ENCODE results near the gene IL17REL. TPM values are rescaled to one million over a fixed set of nuclear protein-coding genes. Genes with fewer than 3 reads are reported as not detected.

The IL17REL gene
- total and polyA plus RNA-seq, 2 of the 13 experiments (the other 11 are each of a cell fraction or from before 2014, with no cell fraction given), result not detected

GRCh38 chr22:49958931-49959781 lies 53.4 kb downstream of the IL17REL start (continued):
- TF ChIP-seq THAP9 (CRISPR knock-in tag; IDR thresholded peaks at IDR 0.05; ENCODE audit: borderline replicate concordance) (peak; percentile 34; the same call in 1 of the 2 replicates), AGO1 (IDR thresholded peaks at IDR 0.05; ENCODE audit: low read depth, low read length, poor library complexity, severe bottlenecking) (peak; percentile 3), ZNF335 (CRISPR knock-in tag; IDR thresholded peaks at IDR 0.05) (peak; percentile 71), PAXIP1 (CRISPR knock-in tag; conservative IDR thresholded peaks at IDR 0.05) (peak; percentile 67), CHCHD3 (CRISPR knock-in tag; IDR thresholded peaks at IDR 0.05) (0 out of 2 replicates have a peak, but pooled peaks have one; percentile 21), GATAD1 (CRISPR knock-in tag; IDR thresholded peaks at IDR 0.05) (peak; percentile 14; the same call in 1 of the 2 replicates), KMT2A (CRISPR knock-in tag; IDR thresholded peaks at IDR 0.05) (0 out of 2 replicates have a peak, but pooled peaks have one; percentile 27), TBP (CRISPR knock-in tag; IDR thresholded peaks at IDR 0.05) (0 out of 2 replicates have a peak, but pooled peaks have one; percentile 36), HNRNPL (IDR thresholded peaks at IDR 0.05; ENCODE audit: low read depth, low read length) (peak; percentile 94), ZFX (CRISPR knock-in tag; IDR thresholded peaks at IDR 0.05; ENCODE audit: low read depth) (peak; percentile 82), LCORL (IDR thresholded peaks at IDR 0.05) (no peak), LCORL (CRISPR knock-in tag; IDR thresholded peaks at IDR 0.05) (peak; percentile 77), SPEN (CRISPR knock-in tag; IDR thresholded peaks at IDR 0.05; ENCODE audit: low read depth) (peak; percentile 48; the same call in 1 of the 2 replicates), SP4 (CRISPR knock-in tag; IDR thresholded peaks at IDR 0.05) (peak; percentile 60; the same call in 1 of the 2 replicates), ZNF788 (CRISPR knock-in tag; IDR thresholded peaks at IDR 0.05; ENCODE audit: borderline replicate concordance) (peak; percentile 29; the same call in 1 of the 2 replicates), EP300 (IDR thresholded peaks at IDR 0.05; ENCODE audit: low read depth in 2 of 2, low read length in 2 of 2) (0 out of 4 replicates have a peak, but pooled peaks of 1 of the 2 experiments have one; percentile 20), EP300 (CRISPR knock-in tag; IDR thresholded peaks at IDR 0.05; ENCODE audit: borderline replicate concordance) (peak; percentile 24; the same call in 1 of the 2 replicates), ATF7 (IDR thresholded peaks at IDR 0.05) (no peak), ATF7 (CRISPR knock-in tag; IDR thresholded peaks at IDR 0.05) (no peak), MYC (CRISPR knock-in tag; IDR thresholded peaks at IDR 0.05; ENCODE audit: borderline replicate concordance) (0 out of 2 replicates have a peak, but pooled peaks have one; percentile 66), ETV5 (CRISPR knock-in tag; IDR thresholded peaks at IDR 0.05; ENCODE audit: borderline replicate concordance) (peak; percentile 60), RFX1 (IDR thresholded peaks at IDR 0.05) (no peak), ZSCAN20 (CRISPR knock-in tag; IDR thresholded peaks at IDR 0.05; ENCODE audit: borderline replicate concordance) (no peak), NONO (IDR thresholded peaks at IDR 0.05) (no peak), NONO (CRISPR knock-in tag; conservative IDR thresholded peaks at IDR 0.05) (0 out of 2 replicates have a peak, but pooled peaks have one; percentile 21)

Data from HepG2 (cell line).